Activated B cell treated with CpG ODN at 0.5 μM for 24 hours (primary cell): ENCODE data around the gene DBN1. TPM values are rescaled to one million over a fixed set of nuclear protein-coding genes. Genes with fewer than 3 reads are reported as not detected.

Experiments used
- ATAC-seq: fragments of 200-7000 bp; cut with Tn5 transposase; one replicate; pipeline ENCODE4 v1.10.0; 2021; ENCODE audit warnings: low read depth, mild to moderate bottlenecking, moderate library complexity
- CTCF ChIA-PET: fragments of 350-600 bp; sonication (Branson Sonifier 250); formaldehyde crosslinking; loops from one replicate; lab custom pipeline; 2021; ENCODE audit warnings: antibody characterized with exemption; lab: Charles Lee
- POLR2A ChIA-PET: fragments of 350-600 bp; sonication (Branson Sonifier 250); formaldehyde crosslinking; loops from one replicate; lab custom pipeline; 2021; ENCODE audit warnings: antibody characterized with exemption; lab: Charles Lee
- DNase-seq: peaks from one replicate; pipeline ENCODE4 v3.0.0; 2022
- H3K27ac Mint-ChIP-seq: one replicate; pipeline ENCODE4 v1.8.0; 2020; ENCODE audit warnings: mixed read lengths
- H3K27me3 Mint-ChIP-seq: one replicate; pipeline ENCODE4 v1.8.0; 2021; ENCODE audit warnings: mixed read lengths
- H3K36me3 Mint-ChIP-seq: one replicate; pipeline ENCODE4 v1.8.0; 2021; ENCODE audit warnings: low read depth, mixed read lengths
- H3K4me1 Mint-ChIP-seq: one replicate; pipeline ENCODE4 v1.8.0; 2021; ENCODE audit warnings: mixed read lengths
- H3K4me3 Mint-ChIP-seq: one replicate; pipeline ENCODE4 v1.8.0; 2020; ENCODE audit warnings: mild to moderate bottlenecking, mixed read lengths
- H3K9me3 Mint-ChIP-seq: one replicate; pipeline ENCODE4 v1.8.0; 2020; ENCODE audit warnings: mixed read lengths
- CTCF ChIP-seq: fragments of 200-600 bp; IDR thresholded peaks from one replicate; pipeline ENCODE4 v1.8.0; 2022; ENCODE audit warnings: antibody characterized with exemption, mild to moderate bottlenecking
- intact Hi-C: fragments of 100-400 bp; cut with micrococcal nuclease; formaldehyde crosslinking; loops from one replicate; pipeline ENCODE4 v1.15.1; 2024
- total RNA-seq: library from RNA; stranded (reverse); gene quantifications from 2 replicates; pipeline ENCODE4 v1.2.3, GENCODE V29; 2022

The DBN1 gene
- total RNA-seq, 1 donor from 2014 or later, result 3.9 TPM

- Mint-ChIP-seq H3K4me3 (no peak overlapping the region), H3K9me3 (no peaks in the 10 kb centered on the region), H3K4me1 (peaks cover 11% of the 10 kb centered on the region), H3K27ac (no peak overlapping the region), H3K36me3 (no peaks in the 10 kb centered on the region), H3K27me3 (no peaks in the 10 kb centered on the region)
- ATAC-seq (no peak), DNase-seq (no peak)
- CTCF ChIA-PET, result interaction anchor here (2.8 kb wide), 1 partner anchor 56 kb away, joined by 22 read pairs; no protein-coding TSS in a partner anchor
- intact Hi-C loops, result loop anchor here (5.0 kb wide), 1 partner anchor 327 kb away; the partner anchor contains the start of gene NSD1
- no peak for TF ChIP-seq CTCF
- POLR2A ChIA-PET, result no interaction called here
Measured at GRCh38 chr5:177459357-177459756, 14.1 kb downstream of the DBN1 start.

GRCh38 chr5:177458912-177459350 lies 14.5 kb downstream of the DBN1 start:
- intact Hi-C loops, result loop anchor here (5.0 kb wide), 1 partner anchor 327 kb away; the partner anchor contains the start of gene NSD1
- H3K36me3 Mint-ChIP-seq, result no peaks in the 10 kb centered on the region
- POLR2A ChIA-PET, result no interaction called here
- H3K4me3 Mint-ChIP-seq, result no peak overlapping the region
- DNase-seq (no peak), ATAC-seq (no peak)
- no peak for TF ChIP-seq CTCF
- CTCF ChIA-PET, result interaction anchor here (2.2 to 2.8 kb wide), 2 partner anchors 43 to 56 kb away, joined by 8 to 22 read pairs; no protein-coding TSS in a partner anchor
- H3K27ac Mint-ChIP-seq, result no peak overlapping the region
- H3K4me1 Mint-ChIP-seq, result peaks cover 13% of the 10 kb centered on the region
- no peaks in the 10 kb centered on the region for H3K9me3 Mint-ChIP-seq
- no peaks in the 10 kb centered on the region for H3K27me3 Mint-ChIP-seq

- H3K4me3 Mint-ChIP-seq, result no peak overlapping the region
- no peaks in the 10 kb centered on the region for H3K9me3 Mint-ChIP-seq
- intact Hi-C loops, result loop anchor here (2.0 to 5.0 kb wide), 3 partner anchors 135 to 343 kb away; partner anchors contain the start of genes NSD1 and TMED9
- no peak overlapping the region for H3K27ac Mint-ChIP-seq
- TF ChIP-seq CTCF, result no peak
- H3K36me3 Mint-ChIP-seq, result no peaks in the 10 kb centered on the region
- no peak for DNase-seq
- POLR2A ChIA-PET, result interaction anchor here (1.0 to 6.0 kb wide), 7 partner anchors 27 to 68 kb away, joined by 3 to 88 read pairs (median 6); partner anchors contain the start of gene GRK6
- no peaks in the 10 kb centered on the region for H3K27me3 Mint-ChIP-seq
- ATAC-seq, result no peak
- H3K4me1 Mint-ChIP-seq, result peaks cover 22% of the 10 kb centered on the region
- CTCF ChIA-PET, result interaction anchor here (1.1 to 5.7 kb wide), 8 partner anchors 37 to 142 kb away, joined by 3 to 89 read pairs (median 4); partner anchors contain the start of gene B4GALT7
Measured at GRCh38 chr5:177457852-177458681, 15.4 kb downstream of the DBN1 start.

- DNase-seq, result no peak
- no peak for TF ChIP-seq CTCF
- H3K27ac Mint-ChIP-seq, result no peak overlapping the region
- peak overlapping the region; percentile 38 for H3K4me3 Mint-ChIP-seq
- no peaks in the 10 kb centered on the region for H3K9me3 Mint-ChIP-seq
- peak; percentile 35 for ATAC-seq
- POLR2A ChIA-PET, result interaction anchor here (1.0 to 6.0 kb wide), 7 partner anchors 26 to 67 kb away, joined by 3 to 88 read pairs (median 6); partner anchors contain the start of gene GRK6
- no peaks in the 10 kb centered on the region for H3K27me3 Mint-ChIP-seq
- intact Hi-C loops, result loop anchor here (1.0 to 5.0 kb wide), 7 partner anchors 15 to 342 kb away; partner anchors contain the start of genes NSD1, PDLIM7 and TMED9
- no peaks in the 10 kb centered on the region for H3K36me3 Mint-ChIP-seq
- peaks cover 26% of the 10 kb centered on the region for H3K4me1 Mint-ChIP-seq
- CTCF ChIA-PET, result interaction anchor here (0.8 to 5.7 kb wide), 10 partner anchors 38 to 147 kb away, joined by 3 to 89 read pairs (median 4); partner anchors contain the start of gene B4GALT7
Measured at GRCh38 chr5:177456976-177457851, 16.2 kb downstream of the DBN1 start.
